GM18499 (cell line): ENCODE results near the gene SLC25A34.

ENCODE experiments used
- ATAC-seq: cut with Tn5 transposase; IDR thresholded peaks from one replicate; pipeline ENCODE4 v1.9.1; 2021; ENCODE audit warnings: moderate number of reproducible peaks; ENCODE audit not compliant: insufficient read depth, unreplicated experiment

The SLC25A34 gene

DNA sequence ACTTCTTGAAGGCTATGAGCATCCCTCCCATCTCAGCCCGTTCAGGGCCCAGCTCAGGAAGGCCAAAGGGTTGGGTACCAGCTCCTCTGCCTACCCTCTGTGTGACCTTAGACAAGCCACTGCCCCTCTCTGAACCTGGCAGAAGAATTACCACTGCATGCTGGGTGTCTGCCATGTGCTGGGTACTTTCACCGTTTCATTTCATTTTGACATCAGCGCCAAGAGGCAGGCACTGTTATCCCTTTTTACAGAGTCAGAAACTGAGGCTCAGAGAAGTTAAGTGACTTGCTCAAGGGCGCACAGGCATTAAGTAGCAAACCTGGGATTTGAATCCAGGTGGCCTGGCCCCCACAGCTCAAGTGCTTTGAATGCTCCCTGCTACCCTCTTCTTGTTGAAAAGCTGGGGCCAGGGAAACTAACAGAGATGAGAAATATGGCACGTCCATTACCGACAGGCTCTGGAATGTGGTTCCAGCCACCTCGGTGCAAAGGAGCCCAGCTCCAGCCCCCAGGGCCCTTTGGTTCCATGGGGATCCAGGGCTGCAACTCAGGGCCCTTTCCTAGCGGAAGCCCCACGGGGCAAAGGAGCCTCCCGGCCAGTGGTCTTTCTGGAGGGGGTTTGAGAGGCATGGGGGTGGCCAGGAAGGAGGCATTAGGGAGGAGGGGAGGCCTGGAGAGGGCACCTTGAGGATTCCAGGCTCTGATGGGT, 12.8 kb downstream of the SLC25A34 start:
- ATAC-seq, result no peak

DNA sequence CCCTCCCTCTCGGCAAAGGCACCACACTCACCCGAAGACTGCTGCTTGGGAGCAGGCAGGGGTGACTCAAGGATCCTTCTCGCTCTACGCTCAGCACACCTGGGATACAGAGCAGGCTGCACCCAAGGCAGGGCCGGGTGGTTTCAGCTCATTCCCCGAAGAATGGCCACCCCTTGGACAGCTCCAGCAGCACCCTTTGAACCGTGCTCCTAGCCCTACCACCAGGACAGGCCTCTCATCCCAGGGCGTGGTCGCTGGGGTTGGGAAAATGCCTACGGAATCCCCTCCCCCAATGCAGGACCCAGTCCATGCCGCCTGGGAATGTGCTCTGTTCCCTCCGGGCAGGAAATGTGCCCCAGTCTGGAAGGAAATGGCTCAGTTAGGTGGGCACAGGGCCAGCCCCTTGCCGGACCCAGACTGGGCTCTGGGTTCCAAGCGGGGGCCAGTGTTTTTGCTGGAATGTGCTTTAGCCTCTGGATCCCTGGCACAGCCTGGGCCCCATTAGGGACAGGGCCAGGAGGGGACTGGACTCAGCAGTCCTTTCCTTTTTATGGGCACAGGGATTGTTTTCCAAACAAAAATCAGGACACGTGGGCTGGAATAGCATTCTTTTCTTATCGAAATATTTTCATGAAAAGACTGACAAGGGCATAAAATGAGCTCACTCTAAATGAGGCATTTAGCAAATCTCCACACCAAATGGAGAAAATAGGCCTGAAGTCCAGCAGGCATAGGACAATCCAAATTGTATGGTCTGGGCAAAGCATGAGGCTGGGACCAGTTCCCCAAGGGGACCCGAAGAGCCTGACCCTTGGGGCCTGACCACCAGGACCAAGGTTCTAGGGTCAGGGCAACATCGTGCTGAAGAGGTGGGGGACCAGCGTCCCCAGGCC, 13.6 kb downstream of the SLC25A34 start:
- no peak for ATAC-seq

DNA sequence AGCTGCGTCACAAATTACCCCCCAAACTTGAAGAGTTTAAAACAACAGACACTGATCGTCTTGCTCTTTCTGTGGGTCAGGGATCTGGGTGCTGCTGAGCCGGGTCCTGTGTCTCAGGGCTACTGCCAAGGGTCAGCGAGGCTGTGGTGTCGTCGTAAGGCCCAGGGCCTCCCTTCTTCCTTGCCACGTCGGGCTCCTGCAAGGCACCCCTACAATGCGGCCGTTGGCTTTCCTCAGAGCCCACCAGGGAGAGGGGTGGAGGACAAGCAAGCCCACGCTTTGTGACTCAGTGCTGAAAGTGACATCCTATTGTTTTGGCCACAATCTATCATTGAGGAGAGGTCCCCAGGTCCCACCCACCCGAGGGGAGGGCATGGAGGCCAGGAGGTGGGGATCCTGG, 14.9 kb downstream of the SLC25A34 start:
- ATAC-seq, result no peak

DNA sequence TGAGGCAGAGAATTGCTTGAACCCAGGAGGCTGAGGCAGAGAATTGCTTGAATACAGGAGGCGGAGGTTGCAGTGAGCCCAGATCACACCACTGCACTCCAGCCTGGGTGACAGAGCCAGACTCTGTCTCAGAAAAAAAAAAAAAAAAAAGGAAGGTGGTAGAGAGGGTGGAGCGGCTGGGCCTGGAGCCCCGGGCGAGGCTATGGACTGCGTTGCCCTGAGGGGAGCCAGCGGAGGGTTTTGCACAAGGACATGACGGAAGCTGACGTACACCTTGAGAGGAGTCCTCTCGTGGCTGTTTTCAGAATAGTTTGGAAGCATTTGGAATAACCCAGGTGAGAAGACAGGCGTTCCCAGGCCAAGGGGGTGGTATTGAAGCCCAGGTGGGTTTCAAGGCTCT, 15.7 kb downstream of the SLC25A34 start:
- no peak for ATAC-seq

- no peak for ATAC-seq
These were observed 17.7 kb downstream of the SLC25A34 start for GRCh38 chr1:15753776-15754175.

- no peak for ATAC-seq
These were observed 19.1 kb downstream of the SLC25A34 start for GRCh38 chr1:15755021-15755645.

DNA sequence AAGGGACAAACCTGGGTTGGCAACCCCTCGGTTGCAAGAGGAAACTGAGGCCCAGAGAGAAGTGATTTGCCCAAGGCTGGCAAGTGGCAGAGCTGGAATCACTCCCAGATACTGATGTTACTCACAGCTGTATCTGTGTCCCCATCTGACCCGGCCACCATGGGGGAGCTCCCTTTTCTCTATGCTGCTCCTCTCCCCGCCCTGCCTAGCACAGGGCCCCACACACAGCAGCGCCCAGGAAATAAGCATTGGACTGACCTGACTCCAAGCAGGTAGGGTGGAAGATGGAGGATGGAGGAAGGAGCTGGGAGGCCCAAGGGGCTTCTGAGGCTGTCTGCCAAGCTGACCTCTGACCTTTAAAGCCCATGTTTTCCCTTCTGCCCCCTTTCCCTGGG, 19.6 kb downstream of the SLC25A34 start:
- ATAC-seq, result no peak

DNA sequence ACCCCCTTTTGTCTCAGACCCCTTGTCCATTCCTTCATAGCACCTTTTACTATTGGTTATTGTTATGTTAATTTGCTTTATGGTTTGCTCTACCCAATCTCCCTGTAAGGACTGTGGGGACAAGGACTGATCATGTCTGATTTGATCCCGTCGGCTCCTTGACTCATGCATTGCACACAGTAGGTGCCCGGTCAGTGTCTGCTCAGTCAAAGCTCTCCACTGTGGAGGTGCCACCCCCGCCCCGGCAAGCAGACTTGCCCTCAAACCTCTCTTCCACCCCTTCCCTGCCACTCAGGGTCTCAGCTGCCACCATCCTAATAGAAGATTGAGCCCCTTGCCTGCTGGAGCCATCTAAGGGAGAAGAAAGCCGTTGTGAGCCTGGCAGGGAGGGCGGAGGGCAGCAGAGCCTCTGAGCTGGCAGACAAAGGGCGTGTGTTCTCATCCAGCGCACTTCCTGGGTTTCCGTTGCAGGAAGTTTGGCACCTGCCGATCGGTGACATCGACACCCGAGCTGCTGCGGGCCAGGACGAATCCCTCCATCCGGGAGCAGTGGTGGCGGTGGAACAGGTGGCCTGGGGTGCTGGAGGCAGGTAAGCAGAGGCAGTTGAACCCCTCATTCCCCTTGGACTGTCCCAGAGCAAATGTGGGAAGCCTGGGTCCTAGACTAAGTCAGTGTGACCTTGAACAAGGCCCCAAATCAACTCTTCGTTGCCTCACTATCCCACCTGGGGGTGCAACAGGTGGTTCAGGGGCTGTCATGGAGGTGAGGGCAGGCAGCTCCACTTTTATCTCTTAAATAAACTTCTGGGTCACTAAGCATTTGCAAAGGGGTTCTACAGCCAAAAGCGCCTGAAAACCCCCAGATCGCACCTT, 20.3 kb downstream of the SLC25A34 start:
- no peak for ATAC-seq

DNA sequence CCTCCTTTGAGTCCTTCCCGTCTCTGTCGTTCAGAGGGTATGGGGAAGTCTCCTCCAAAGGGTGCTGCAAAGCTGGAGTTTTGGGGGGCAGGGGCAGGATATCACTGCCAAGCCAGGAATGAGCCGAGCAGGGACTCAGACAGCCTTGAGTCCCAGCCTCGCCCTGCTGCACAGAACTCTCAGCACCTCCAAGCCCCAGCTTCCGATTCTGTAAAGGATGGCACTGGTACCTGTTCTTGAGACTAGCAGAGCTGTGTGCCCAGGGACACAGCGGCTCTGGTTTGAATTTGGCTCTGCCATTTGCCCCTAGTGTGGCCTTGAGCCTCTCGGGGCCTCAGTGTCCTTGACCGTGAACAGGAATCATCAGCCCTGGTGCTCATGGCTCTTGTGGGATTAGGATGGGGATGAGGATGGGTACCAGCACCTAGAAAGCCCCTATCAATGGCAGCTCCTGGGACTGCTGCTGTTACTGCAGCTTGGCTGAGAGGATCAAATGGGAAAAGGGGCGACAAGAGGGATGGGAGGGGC, 21.0 kb downstream of the SLC25A34 start:
- no peak for ATAC-seq

GRCh38 chr1:15757575-15758342, 21.7 kb downstream of the SLC25A34 start:
- ATAC-seq, result no peak

GRCh38 chr1:15758343-15758931, 22.4 kb downstream of the SLC25A34 start, which contains the start of gene FBLIM1:
FBLIM1 (plus strand) TSS chr1:15758795; CDS start chr1:15764984, 6,189 bp downstream.
- no peak for ATAC-seq

- no peak for ATAC-seq
These were observed 23.0 kb downstream of the SLC25A34 start for GRCh38 chr1:15758953-15759661.

DNA sequence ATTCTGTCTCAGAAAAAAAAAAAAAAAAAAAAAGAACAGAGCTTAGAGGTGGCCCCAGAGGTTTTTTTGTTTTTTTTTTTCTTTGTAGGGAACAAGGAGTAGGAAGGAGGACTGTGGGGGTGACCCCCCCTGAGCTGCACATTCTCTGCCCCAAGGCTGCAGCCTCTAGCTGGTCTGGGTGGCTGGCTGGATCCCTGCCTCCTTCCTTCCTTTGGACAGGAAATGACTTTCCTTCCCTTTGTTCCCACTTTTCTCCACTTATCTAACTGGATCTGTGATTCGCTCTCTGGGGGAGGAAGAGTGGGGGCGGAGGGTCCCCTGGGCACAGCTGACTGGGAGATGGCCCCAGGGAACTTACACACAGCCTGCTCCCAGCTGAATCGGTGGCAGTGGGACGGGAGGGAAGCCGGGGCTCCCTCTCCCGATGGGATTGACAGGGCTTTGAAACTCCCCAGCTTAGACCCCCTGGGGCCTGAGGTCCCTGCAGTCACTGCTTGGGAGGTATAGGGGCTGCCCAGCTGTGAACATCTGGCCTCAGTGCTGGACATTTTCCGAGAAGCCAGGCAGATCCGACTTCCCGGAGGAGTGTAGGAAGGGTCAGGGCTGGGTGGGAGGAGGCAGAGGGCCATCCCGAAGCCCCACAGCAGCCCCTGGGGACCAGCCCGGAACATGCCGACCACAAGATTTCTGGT, 24.6 kb downstream of the SLC25A34 start:
- ATAC-seq, result no peak

DNA sequence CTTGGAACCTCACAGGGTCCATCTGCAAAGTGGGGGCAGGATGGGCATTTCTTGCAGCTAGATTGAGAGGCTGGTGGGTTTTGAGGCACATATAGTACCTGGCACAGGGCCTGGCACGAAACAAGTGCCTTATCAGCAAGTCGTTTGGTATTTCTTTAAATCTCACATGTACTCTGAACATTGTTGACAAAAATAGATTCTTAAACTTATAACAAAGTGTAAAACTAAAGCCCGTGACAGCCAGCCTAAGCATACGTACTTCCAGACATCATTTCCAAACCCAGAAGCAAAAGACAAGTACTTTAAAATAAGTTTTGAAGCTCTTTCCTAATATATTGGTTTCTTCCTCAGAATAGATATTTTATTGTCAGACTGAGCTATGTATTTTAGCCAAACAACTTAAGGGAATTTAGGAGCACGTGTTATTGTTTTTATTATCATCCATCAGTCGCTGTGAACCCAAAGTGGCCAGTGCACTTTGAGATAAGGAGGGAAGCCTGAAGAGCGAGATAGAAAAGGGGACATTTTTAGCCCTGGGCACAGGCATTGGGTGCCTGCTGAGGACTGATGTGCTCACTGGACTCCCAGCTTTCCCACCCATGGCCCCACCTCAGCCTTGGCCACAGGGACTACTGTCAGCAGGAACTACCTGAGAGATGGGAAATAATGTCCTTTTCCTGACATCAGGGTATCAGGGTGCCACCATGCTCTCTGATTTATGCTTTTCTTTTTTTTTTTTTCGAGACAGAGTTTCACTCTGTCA, 25.5 kb downstream of the SLC25A34 start:
- no peak for ATAC-seq

DNA sequence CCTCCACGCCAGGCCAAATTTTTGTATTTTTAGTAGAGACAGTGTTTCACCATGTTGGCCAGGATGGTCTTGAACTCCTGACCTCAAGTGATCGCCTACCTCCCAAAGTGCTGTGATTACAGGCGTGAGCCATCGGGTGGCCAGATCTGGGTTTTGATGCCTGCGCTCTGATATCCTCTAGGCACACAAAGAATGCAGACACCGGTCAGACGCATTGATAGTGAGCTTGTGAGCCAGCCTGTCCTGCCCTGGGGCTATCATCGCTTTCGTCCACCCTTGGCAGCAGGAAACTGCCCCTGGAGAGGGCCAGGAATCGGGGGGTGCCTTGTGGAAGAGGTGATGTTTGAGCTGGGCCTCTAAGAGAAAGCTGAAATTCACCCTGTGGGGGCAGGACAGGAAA, 26.5 kb downstream of the SLC25A34 start:
- no peak for ATAC-seq

GRCh38 chr1:15764269-15764764, 28.3 kb downstream of the SLC25A34 start:
- ATAC-seq, result no peak

DNA sequence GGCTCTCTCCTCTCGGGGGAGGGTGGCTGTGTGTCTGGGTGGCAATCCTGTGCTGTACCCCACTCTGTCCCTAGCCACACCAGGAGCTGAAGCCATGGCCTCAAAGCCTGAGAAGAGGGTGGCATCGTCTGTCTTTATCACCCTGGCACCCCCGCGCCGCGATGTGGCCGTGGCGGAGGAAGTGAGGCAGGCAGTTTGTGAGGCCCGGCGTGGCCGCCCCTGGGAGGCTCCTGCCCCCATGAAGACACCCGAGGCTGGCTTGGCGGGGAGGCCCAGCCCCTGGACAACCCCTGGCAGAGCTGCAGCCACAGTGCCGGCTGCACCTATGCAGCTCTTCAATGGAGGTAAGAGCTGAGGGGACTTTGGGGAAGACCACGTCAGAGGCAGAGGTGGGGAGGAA, 28.8 kb downstream of the SLC25A34 start:
- no peak for ATAC-seq
